SK-N-SH (cell line): ENCODE data around the gene RPL18. TPM values are rescaled to one million over a fixed set of nuclear protein-coding genes. Genes with fewer than 3 reads are reported as not detected.

ENCODE experiments used
- CTCF ChIA-PET: fragments of 300-600, 350-600 bp; formaldehyde crosslinking; extraction: SDS; loops from one replicate; lab custom pipeline; 2021; lab: Yijun Ruan, JAX
- POLR2A ChIA-PET: fragments of 350-600 bp; sonication (Branson Sonifier 250); formaldehyde crosslinking; extraction: SDS; loops from one replicate; lab custom pipeline; 2020; ENCODE audit warnings: antibody characterized with exemption, inconsistent platforms; lab: Yijun Ruan, JAX
- DNase-seq: peaks from one replicate; pipeline ENCODE4 v3.0.0; 2012
- H2AFZ ChIP-seq: fragments of 200-600 bp; sonication (generic); 2 replicates; pipeline ENCODE4 v1.8.1; 2016; ENCODE audit warnings: antibody characterized with exemption, mild to moderate bottlenecking, low read depth
- H3F3A ChIP-seq: fragments of 200-600 bp; sonication (generic); replicated peaks from 2 replicates; pipeline ENCODE3; 2016; ENCODE audit warnings: antibody characterized with exemption, mild to moderate bottlenecking; ENCODE audit not compliant: insufficient read depth
- H3K27ac ChIP-seq, 2 experiments: fragments of 200-500 bp in 1 of 2; fragments of 200-600 bp in 1 of 2; sonication (Bioruptor generic) in 1 of 2; sonication (generic), shearing (Covaris generic) in 1 of 2; 2 replicates each; pipeline versions ENCODE4 v1.5.1 to v1.6.1; 2014 to 2016; ENCODE audit warnings: low read depth in 2 of 2, inconsistent platforms in 1 of 2, low read length in 1 of 2, mild to moderate bottlenecking in 1 of 2, mixed read lengths in 1 of 2
- H3K27me3 ChIP-seq: fragments of 200-600 bp; sonication (generic), shearing (Covaris generic); 2 replicates; pipeline ENCODE4 v1.6.1; 2016; ENCODE audit warnings: mixed run types; ENCODE audit not compliant: insufficient read depth
- H3K36me3 ChIP-seq, 2 experiments: fragments of 200-500 bp in 1 of 2; fragments of 200-600 bp in 1 of 2; sonication (Bioruptor generic) in 1 of 2; sonication (generic) in 1 of 2; replicated peaks in 1 of 2; 2 replicates each; pipeline versions ENCODE3 to v1.5.1; 2014 to 2016; ENCODE audit warnings: low read length in 1 of 2, mild to moderate bottlenecking in 1 of 2; ENCODE audit not compliant: insufficient read depth in 2 of 2, control insufficient read depth in 1 of 2
- H3K4me1 ChIP-seq, 2 experiments: fragments of 200-500 bp in 1 of 2; fragments of 200-600 bp in 1 of 2; sonication (Bioruptor generic) in 1 of 2; sonication (generic), shearing (Covaris generic) in 1 of 2; 2 replicates each; pipeline versions ENCODE4 v1.5.1 to v1.6.1; 2014 to 2016; ENCODE audit warnings: low read depth in 1 of 2, low read length in 1 of 2, mixed run types in 1 of 2; ENCODE audit not compliant: insufficient read depth in 2 of 2, control insufficient read depth in 1 of 2
- H3K4me2 ChIP-seq: fragments of 200-600 bp; sonication (generic), shearing (Covaris generic); 2 replicates; pipeline ENCODE4 v1.6.1; 2017; ENCODE audit warnings: mixed run types
- H3K4me3 ChIP-seq, 2 experiments: fragments of 200-500 bp in 1 of 2; fragments of 200-600 bp in 1 of 2; sonication (Bioruptor generic) in 1 of 2; sonication (generic), shearing (Covaris generic) in 1 of 2; 2 replicates each; pipeline versions ENCODE4 v1.5.1 to v1.8.1; 2014 to 2016; ENCODE audit warnings: low read depth in 2 of 2, inconsistent platforms in 1 of 2, low read length in 1 of 2, mild to moderate bottlenecking in 1 of 2, mixed read lengths in 1 of 2, moderate library complexity in 1 of 2
- H3K79me2 ChIP-seq: fragments of 200-600 bp; sonication (generic); 2 replicates; pipeline ENCODE4 v1.8.1; 2017; ENCODE audit warnings: mild to moderate bottlenecking; ENCODE audit not compliant: insufficient read depth
- H3K9ac ChIP-seq: fragments of 200-600 bp; sonication (generic); 2 replicates; pipeline ENCODE4 v1.6.1; 2017; ENCODE audit warnings: mixed run types
- H3K9me2 ChIP-seq: fragments of 200-600 bp; sonication (generic); 2 replicates; pipeline ENCODE4 v1.6.1; 2017; ENCODE audit warnings: mixed run types
- H3K9me3 ChIP-seq: fragments of 200-600 bp; sonication (generic); 2 replicates; pipeline ENCODE4 v1.6.1; 2017; ENCODE audit warnings: mixed run types, mild to moderate bottlenecking, moderate library complexity
- H4K20me1 ChIP-seq: fragments of 200-600 bp; sonication (generic); 2 replicates; pipeline ENCODE4 v1.6.1; 2017; ENCODE audit warnings: mild to moderate bottlenecking, mixed run types; ENCODE audit not compliant: insufficient read depth
- CTCF ChIP-seq: fragments of 200-600 bp; sonication (generic); IDR thresholded peaks from 2 replicates; pipeline ENCODE4 v1.6.1; 2017; ENCODE audit warnings: antibody characterized with exemption, mild to moderate bottlenecking, moderate library complexity
- GATA2 ChIP-seq: sonication (generic); formaldehyde crosslinking; IDR thresholded peaks from 2 replicates; pipeline ENCODE4 v1.5.0; 2020; ENCODE audit warnings: mild to moderate bottlenecking, missing genetic modification reagents
- JUND ChIP-seq: IDR thresholded peaks from 2 replicates; pipeline ENCODE4 v1.4.0; 2012
- MAX ChIP-seq: IDR thresholded peaks from 2 replicates; pipeline ENCODE4 v1.4.0; 2012; ENCODE audit warnings: low read depth
- NRF1 ChIP-seq: IDR thresholded peaks from 2 replicates; pipeline ENCODE4 v1.6.1; 2012; ENCODE audit warnings: low read depth, mild to moderate bottlenecking, low read length
- POLR2AphosphoS5 ChIP-seq: IDR thresholded peaks from 2 replicates; pipeline ENCODE4 v1.6.1; 2012; ENCODE audit warnings: low read depth, low read length
- RXRA ChIP-seq: IDR thresholded peaks from 2 replicates; pipeline ENCODE4 v1.4.0; 2012; ENCODE audit warnings: low read depth, mild to moderate bottlenecking, borderline replicate concordance
- SMC3 ChIP-seq: IDR thresholded peaks from 2 replicates; pipeline ENCODE4 v1.6.1; 2012; ENCODE audit warnings: low read depth, low read length, improper control_type of control experiment
- TEAD4 ChIP-seq: IDR thresholded peaks from 2 replicates; pipeline ENCODE4 v1.4.0; 2012; ENCODE audit warnings: mild to moderate bottlenecking, borderline replicate concordance; ENCODE audit not compliant: insufficient read depth
- USF2 ChIP-seq: fragments of 150-350 bp; IDR thresholded peaks from 2 replicates; pipeline ENCODE4 v1.6.1; 2017; ENCODE audit warnings: antibody characterized with exemption, low read length, low read depth, borderline replicate concordance
- YY1 ChIP-seq: IDR thresholded peaks from 2 replicates; pipeline ENCODE4 v1.4.0; 2012; ENCODE audit warnings: low read depth, mild to moderate bottlenecking
- ZBTB33 ChIP-seq: IDR thresholded peaks from 2 replicates; pipeline ENCODE4 v1.4.0; 2012; ENCODE audit warnings: low read depth, borderline replicate concordance
- WGBS: methylation state at CpG from one replicate; pipeline ENCODE4 v1.1.6; 2017; ENCODE audit warnings: low lambda C conversion rate; 5-methylcytosine and 5-hydroxymethylcytosine counted together
- polyA plus RNA-seq, 3 experiments: library from polyadenylated mRNA; depleted of rRNA; stranded (reverse); fragments of >200 nt; gene quantifications; 2 replicates each; pipeline ENCODE4 v1.2.3, GENCODE V29; 2012

Gene RPL18
- polyA plus RNA-seq, 1 of the 3 experiments (the other 2 are of a cell fraction) = 2,225 TPM

- no peak overlapping the region for H3K9ac ChIP-seq
Measured at GRCh38 chr19:48571378-48572162, 47.4 kb downstream of the RPL18 start.

GRCh38 chr19:48569814-48570213, 49.2 kb downstream of the RPL18 start:
- Histone ChIP-seq H3K9ac (no peak overlapping the region), H4K20me1 (no peaks in the 10 kb centered on the region), H3F3A (peaks cover 14% of the 10 kb centered on the region), H3K36me3 (no peaks in the 10 kb centered on the region), H3K9me2 (no peaks in the 10 kb centered on the region), H2AFZ (no peak overlapping the region), H3K4me3 (no peak overlapping the region), H3K27me3 (no peaks in the 10 kb centered on the region), H3K4me2 (no peak overlapping the region), H3K9me3 (no peaks in the 10 kb centered on the region), H3K27ac (no peak overlapping the region; a peak in 1 of 4 replicates), H3K79me2 (no peaks in the 10 kb centered on the region), H3K4me1 (peaks cover 7 to 17% of the 10 kb centered on the region in 2 experiments; a peak in 3 of 4 replicates)
- WGBS = 88% methylated on average over 11 of the region's 11 CpGs
- DNase-seq = no peak
- CTCF ChIA-PET = interaction anchor here (0.6 to 1.9 kb wide), 2 partner anchors 80 to 275 kb away, joined by 3 to 7 read pairs; no protein-coding TSS in a partner anchor
- POLR2A ChIA-PET = no interaction called here
- TF ChIP-seq POLR2AphosphoS5 (no peak), SMC3 (no peak), MAX (no peak), ZBTB33 (no peak), USF2 (no peak), NRF1 (no peak), GATA2 (no peak), CTCF (no peak), RXRA (no peak)

More at GRCh38 chr19:48571378-48572162, 47.4 kb downstream of the RPL18 start:
- H3K27me3 ChIP-seq = no peaks in the 10 kb centered on the region
- TF ChIP-seq JUND (no peak), CTCF (no peak), YY1 (no peak), TEAD4 (no peak), POLR2AphosphoS5 (no peak)
- TF ChIP-seq, all 33 proteins: peak for 0
- no peak overlapping the region for H3K27ac ChIP-seq
- 77% methylated on average over 5 of the region's 5 CpGs for WGBS
- no peaks in the 10 kb centered on the region for H3K79me2 ChIP-seq
- no peak overlapping the region for H3K4me2 ChIP-seq
- H4K20me1 ChIP-seq = no peaks in the 10 kb centered on the region
- ChIA-PET CTCF (interaction anchor here (1.7 to 3.5 kb wide), 3 partner anchors 13 to 82 kb away, joined by 4 to 13 read pairs (median 5); no protein-coding TSS in a partner anchor), POLR2A (no interaction called here)
- H3K36me3 ChIP-seq = no peaks in the 10 kb centered on the region
- H2AFZ ChIP-seq = no peak overlapping the region
- no peaks in the 10 kb centered on the region for H3K9me3 ChIP-seq
- no peaks in the 10 kb centered on the region for H3K9me2 ChIP-seq
- DNase-seq = no peak
- H3F3A ChIP-seq = peaks cover 12% of the 10 kb centered on the region
- no peak overlapping the region for H3K4me3 ChIP-seq
- peaks cover 7 to 17% of the 10 kb centered on the region in 2 experiments; a peak in 3 of 4 replicates for H3K4me1 ChIP-seq
